ENCODE measurements around the gene FCRLB. TPM values are rescaled to one million over a fixed set of nuclear protein-coding genes. Genes with fewer than 3 reads are reported as not detected.

FCRLB gene
- total and polyA plus RNA-seq, 2 of the 13 experiments (the other 11 are each of a cell fraction or from before 2014, with no cell fraction given), result 0.08 to 0.11 TPM

DNA sequence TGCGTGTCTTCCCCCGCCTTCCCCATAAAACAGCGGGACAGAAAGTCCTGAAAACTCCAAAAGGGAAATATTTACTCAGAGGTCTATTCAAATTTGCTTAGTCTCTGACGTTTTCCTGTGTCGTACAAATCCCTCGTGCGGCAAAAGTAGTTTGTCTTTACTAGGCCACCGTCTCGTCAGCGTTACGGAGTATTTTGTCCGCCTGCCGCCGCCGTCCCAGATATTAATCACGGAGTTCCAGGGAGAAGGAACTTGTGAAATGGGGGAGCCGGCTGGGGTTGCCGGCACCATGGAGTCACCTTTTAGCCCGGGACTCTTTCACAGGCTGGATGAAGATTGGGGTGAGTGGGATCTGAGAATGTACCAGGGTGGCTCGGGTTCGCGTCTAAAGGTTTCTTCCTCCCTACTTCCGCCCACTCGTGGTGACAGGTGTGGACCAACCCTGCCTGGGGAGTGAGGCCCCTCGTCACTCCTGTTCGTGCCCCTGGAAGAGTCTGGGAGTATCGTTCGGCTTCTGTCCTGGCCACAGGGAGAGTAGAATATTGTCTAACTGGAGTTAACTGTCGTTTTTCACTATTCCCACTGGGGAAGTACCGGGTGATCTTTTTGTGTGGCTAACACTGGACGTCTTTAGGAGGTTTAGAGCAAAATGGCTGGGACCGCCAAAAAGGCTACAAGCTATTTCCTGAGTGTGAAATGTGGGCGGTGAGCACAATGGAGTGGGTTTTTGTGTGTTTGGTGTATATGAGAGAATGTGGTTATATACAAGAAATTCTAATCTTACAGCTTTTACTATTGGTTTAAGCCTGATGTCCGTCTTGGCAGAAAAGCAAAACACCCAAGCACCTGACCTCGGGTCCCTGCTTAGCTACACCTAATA is 45.0 kb downstream of the FCRLB start, which contains the start of gene ATF6 (continued):
- TF ChIP-seq, protein P1, sequence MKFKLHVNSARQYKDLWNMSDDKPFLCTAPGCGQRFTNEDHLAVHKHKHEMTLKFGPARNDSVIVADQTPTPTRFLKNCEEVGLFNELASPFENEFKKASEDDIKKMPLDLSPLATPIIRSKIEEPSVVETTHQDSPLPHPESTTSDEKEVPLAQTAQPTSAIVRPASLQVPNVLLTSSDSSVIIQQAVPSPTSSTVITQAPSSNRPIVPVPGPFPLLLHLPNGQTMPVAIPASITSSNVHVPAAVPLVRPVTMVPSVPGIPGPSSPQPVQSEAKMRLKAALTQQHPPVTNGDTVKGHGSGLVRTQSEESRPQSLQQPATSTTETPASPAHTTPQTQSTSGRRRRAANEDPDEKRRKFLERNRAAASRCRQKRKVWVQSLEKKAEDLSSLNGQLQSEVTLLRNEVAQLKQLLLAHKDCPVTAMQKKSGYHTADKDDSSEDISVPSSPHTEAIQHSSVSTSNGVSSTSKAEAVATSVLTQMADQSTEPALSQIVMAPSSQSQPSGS (CRISPR knock-in tag; IDR thresholded peaks at IDR 0.05), result peak; percentile 66
- TF ChIP-seq, protein P2, sequence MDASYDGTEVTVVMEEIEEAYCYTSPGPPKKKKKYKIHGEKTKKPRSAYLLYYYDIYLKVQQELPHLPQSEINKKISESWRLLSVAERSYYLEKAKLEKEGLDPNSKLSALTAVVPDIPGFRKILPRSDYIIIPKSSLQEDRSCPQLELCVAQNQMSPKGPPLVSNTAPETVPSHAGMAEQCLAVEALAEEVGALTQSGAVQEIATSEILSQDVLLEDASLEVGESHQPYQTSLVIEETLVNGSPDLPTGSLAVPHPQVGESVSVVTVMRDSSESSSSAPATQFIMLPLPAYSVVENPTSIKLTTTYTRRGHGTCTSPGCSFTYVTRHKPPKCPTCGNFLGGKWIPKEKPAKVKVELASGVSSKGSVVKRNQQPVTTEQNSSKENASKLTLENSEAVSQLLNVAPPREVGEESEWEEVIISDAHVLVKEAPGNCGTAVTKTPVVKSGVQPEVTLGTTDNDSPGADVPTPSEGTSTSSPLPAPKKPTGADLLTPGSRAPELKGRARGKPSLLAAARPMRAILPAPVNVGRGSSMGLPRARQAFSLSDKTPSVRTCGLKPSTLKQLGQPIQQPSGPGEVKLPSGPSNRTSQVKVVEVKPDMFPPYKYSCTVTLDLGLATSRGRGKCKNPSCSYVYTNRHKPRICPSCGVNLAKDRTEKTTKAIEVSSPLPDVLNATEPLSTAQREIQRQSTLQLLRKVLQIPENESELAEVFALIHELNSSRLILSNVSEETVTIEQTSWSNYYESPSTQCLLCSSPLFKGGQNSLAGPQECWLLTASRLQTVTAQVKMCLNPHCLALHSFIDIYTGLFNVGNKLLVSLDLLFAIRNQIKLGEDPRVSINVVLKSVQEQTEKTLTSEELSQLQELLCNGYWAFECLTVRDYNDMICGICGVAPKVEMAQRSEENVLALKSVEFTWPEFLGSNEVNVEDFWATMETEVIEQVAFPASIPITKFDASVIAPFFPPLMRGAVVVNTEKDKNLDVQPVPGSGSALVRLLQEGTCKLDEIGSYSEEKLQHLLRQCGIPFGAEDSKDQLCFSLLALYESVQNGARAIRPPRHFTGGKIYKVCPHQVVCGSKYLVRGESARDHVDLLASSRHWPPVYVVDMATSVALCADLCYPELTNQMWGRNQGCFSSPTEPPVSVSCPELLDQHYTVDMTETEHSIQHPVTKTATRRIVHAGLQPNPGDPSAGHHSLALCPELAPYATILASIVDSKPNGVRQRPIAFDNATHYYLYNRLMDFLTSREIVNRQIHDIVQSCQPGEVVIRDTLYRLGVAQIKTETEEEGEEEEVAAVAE (CRISPR knock-in tag; IDR thresholded peaks at IDR 0.05; ENCODE audit: borderline replicate concordance), result 0 out of 2 replicates have a peak, but pooled peaks have one; percentile 32
- TF ChIP-seq, protein P3, sequence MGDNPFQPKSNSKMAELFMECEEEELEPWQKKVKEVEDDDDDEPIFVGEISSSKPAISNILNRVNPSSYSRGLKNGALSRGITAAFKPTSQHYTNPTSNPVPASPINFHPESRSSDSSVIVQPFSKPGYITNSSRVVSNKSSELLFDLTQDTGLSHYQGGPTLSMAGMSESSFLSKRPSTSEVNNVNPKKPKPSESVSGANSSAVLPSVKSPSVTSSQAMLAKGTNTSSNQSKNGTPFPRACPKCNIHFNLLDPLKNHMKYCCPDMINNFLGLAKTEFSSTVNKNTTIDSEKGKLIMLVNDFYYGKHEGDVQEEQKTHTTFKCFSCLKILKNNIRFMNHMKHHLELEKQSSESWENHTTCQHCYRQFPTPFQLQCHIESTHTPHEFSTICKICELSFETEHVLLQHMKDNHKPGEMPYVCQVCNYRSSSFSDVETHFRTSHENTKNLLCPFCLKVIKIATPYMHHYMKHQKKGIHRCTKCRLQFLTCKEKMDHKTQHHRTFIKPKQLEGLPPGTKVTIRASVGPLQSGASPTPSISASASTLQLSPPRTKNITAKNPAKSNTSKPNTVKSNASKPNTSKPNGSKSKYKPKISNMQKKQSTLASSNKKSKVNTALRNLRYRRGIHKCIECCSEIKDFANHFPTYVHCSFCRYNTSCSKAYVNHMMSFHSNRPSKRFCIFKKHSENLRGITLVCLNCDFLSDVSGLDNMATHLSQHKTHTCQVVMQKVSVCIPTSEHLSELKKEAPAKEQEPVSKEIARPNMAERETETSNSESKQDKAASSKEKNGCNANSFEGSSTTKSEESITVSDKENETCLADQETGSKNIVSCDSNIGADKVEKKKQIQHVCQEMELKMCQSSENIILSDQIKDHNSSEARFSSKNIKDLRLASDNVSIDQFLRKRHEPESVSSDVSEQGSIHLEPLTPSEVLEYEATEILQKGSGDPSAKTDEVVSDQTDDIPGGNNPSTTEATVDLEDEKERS (CRISPR knock-in tag; IDR thresholded peaks at IDR 0.05), result no peak
- no peak; the same call in 1 of the 2 replicates for TF ChIP-seq AKAP8 (CRISPR knock-in tag; IDR thresholded peaks at IDR 0.05)
- 0 out of 2 replicates have a peak, but pooled peaks have one; percentile 52 for TF ChIP-seq TSC22D2 (CRISPR knock-in tag; IDR thresholded peaks at IDR 0.05; ENCODE audit: borderline replicate concordance)
- TF ChIP-seq, protein P4, sequence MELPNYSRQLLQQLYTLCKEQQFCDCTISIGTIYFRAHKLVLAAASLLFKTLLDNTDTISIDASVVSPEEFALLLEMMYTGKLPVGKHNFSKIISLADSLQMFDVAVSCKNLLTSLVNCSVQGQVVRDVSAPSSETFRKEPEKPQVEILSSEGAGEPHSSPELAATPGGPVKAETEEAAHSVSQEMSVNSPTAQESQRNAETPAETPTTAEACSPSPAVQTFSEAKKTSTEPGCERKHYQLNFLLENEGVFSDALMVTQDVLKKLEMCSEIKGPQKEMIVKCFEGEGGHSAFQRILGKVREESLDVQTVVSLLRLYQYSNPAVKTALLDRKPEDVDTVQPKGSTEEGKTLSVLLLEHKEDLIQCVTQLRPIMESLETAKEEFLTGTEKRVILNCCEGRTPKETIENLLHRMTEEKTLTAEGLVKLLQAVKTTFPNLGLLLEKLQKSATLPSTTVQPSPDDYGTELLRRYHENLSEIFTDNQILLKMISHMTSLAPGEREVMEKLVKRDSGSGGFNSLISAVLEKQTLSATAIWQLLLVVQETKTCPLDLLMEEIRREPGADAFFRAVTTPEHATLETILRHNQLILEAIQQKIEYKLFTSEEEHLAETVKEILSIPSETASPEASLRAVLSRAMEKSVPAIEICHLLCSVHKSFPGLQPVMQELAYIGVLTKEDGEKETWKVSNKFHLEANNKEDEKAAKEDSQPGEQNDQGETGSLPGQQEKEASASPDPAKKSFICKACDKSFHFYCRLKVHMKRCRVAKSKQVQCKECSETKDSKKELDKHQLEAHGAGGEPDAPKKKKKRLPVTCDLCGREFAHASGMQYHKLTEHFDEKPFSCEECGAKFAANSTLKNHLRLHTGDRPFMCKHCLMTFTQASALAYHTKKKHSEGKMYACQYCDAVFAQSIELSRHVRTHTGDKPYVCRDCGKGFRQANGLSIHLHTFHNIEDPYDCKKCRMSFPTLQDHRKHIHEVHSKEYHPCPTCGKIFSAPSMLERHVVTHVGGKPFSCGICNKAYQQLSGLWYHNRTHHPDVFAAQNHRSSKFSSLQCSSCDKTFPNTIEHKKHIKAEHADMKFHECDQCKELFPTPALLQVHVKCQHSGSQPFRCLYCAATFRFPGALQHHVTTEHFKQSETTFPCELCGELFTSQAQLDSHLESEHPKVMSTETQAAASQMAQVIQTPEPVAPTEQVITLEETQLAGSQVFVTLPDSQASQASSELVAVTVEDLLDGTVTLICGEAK (IDR thresholded peaks at IDR 0.05), result no peak
- TF ChIP-seq, protein P4 (CRISPR knock-in tag; IDR thresholded peaks at IDR 0.05), result peak; percentile 84
- TF ChIP-seq SKI (IDR thresholded peaks at IDR 0.05; ENCODE audit: partially characterized antibody), result peak; percentile 70

Measured in HepG2 (cell line).